Endodermal cell (in vitro differentiated cells): ENCODE measurements around the gene EZH1. TPM values are rescaled to one million over a fixed set of nuclear protein-coding genes. Genes with fewer than 3 reads are reported as not detected.

ENCODE experiments used
- DNase-seq: peaks from one replicate; pipeline ENCODE4 v3.0.0-alpha.2; 2017
- H3K27ac ChIP-seq: 2 replicates; pipeline ENCODE4 v1.5.1; 2013; ENCODE audit warnings: mild to moderate bottlenecking, low read depth, low read length, moderate library complexity
- H3K27me3 ChIP-seq: 2 replicates; pipeline ENCODE4 v1.6.1; 2013; ENCODE audit warnings: mild to moderate bottlenecking, low read length, moderate library complexity; ENCODE audit not compliant: insufficient read depth, control insufficient read depth, poor library complexity, severe bottlenecking
- H3K36me3 ChIP-seq: 2 replicates; pipeline ENCODE4 v1.7.0; 2013; ENCODE audit warnings: mild to moderate bottlenecking, low read length, moderate library complexity; ENCODE audit not compliant: control insufficient read depth, insufficient read depth
- H3K4me1 ChIP-seq: one replicate; pipeline ENCODE4 v1.7.0; 2013; ENCODE audit warnings: low read length; ENCODE audit not compliant: control insufficient read depth, insufficient read depth
- H3K4me3 ChIP-seq: 2 replicates; pipeline ENCODE4 v1.5.1; 2013; ENCODE audit warnings: mild to moderate bottlenecking, low read length, moderate library complexity
- H3K9ac ChIP-seq: 2 replicates; pipeline ENCODE4 v1.6.1; 2013; ENCODE audit warnings: mild to moderate bottlenecking, low read length, moderate library complexity; ENCODE audit not compliant: poor library complexity, severe bottlenecking; ENCODE audit errors: extremely low read depth
- H3K9me3 ChIP-seq: 2 replicates; pipeline ENCODE4 v1.6.1; 2013; ENCODE audit warnings: mild to moderate bottlenecking, low read length, moderate library complexity; ENCODE audit not compliant: control insufficient read depth
- H3K27ac Mint-ChIP-seq: 2 replicates; pipeline ENCODE4 v1.8.0; 2020; ENCODE audit warnings: mixed read lengths
- H3K27me3 Mint-ChIP-seq: 2 replicates; pipeline ENCODE4 v1.8.0; 2021; ENCODE audit warnings: mild to moderate bottlenecking, mixed read lengths; ENCODE audit not compliant: insufficient read depth
- H3K36me3 Mint-ChIP-seq: 2 replicates; pipeline ENCODE4 v1.8.0; 2020; ENCODE audit warnings: low read depth, mixed read lengths
- H3K4me1 Mint-ChIP-seq: 2 replicates; pipeline ENCODE4 v1.8.0; 2020; ENCODE audit warnings: mixed read lengths
- H3K4me3 Mint-ChIP-seq: 2 replicates; pipeline ENCODE4 v1.8.0; 2020; ENCODE audit warnings: mild to moderate bottlenecking, moderate library complexity, mixed read lengths
- H3K9me3 Mint-ChIP-seq: 2 replicates; pipeline ENCODE4 v1.8.0; 2020; ENCODE audit warnings: mild to moderate bottlenecking, mixed read lengths
- whole genome bisulfite sequencing, 2 experiments: methylation state at CpG; one replicate each; pipeline versions ENCODE4 v1.1.5 to v1.1.7; 2013; ENCODE audit warnings: missing lambda C conversion rate in 2 of 2, mixed read lengths in 1 of 2; ENCODE audit not compliant: insufficient coverage in 1 of 2, insufficient read length in 1 of 2; 5-methylcytosine and 5-hydroxymethylcytosine counted together
- total RNA-seq, 2 donors: library from RNA; stranded (reverse); fragmentation: NEBNext Ultra II Directional in 1 of 2; extraction: Animal tissue kit (Norgen Biotek cat#: 25700) in 1 of 2; gene quantifications; 2 replicates in 1 of 2; 3 replicates in 1 of 2; pipeline ENCODE4 v1.2.1, GENCODE V29; 2021
- TF ChIP-seq, protein P1 (sequence below): fragments of 200-600 bp; sonication (generic); conservative IDR thresholded peaks from 2 replicates; pipeline ENCODE4 v1.5.0; 2021; ENCODE audit warnings: antibody characterized with exemption, mild to moderate bottlenecking

Gene EZH1
- total RNA-seq, 2 donors from 2014 or later: 26.0 to 27.2 TPM

DNA sequence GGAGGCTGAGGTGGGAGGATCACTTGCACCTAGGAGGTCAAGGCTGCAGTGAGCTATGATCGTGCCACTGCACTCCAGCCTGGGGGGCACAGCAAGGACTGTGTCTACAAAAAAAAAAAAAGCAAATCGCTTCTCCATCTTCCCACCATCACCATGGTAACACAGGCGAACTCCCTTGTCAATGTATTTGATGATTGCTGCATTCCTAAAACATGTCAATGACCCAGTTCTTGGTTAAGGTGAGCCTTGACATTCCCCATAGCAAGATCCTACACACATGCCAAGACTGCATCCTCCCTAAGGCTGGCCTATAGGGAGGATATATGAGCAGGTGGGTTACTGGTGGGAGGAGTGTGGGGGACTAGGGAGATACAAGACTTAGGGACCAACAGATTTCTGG is 50.3 kb downstream of the EZH1 start:
- Mint-ChIP-seq H3K27me3 (no peaks in the 10 kb centered on the region), H3K4me3 (no peak overlapping the region), H3K27ac (no peak overlapping the region), H3K9me3 (no peaks in the 10 kb centered on the region), H3K4me1 (peaks cover 7% of the 10 kb centered on the region), H3K36me3 (peaks cover 12% of the 10 kb centered on the region)
- Histone ChIP-seq H3K27me3 (no peaks in the 10 kb centered on the region), H3K4me3 (no peak overlapping the region), H3K4me1 (peaks cover 5% of the 10 kb centered on the region), H3K9me3 (no peaks in the 10 kb centered on the region), H3K27ac (no peak overlapping the region), H3K36me3 (peaks cover 6% of the 10 kb centered on the region), H3K9ac (no peak overlapping the region)
- TF ChIP-seq, protein P1, sequence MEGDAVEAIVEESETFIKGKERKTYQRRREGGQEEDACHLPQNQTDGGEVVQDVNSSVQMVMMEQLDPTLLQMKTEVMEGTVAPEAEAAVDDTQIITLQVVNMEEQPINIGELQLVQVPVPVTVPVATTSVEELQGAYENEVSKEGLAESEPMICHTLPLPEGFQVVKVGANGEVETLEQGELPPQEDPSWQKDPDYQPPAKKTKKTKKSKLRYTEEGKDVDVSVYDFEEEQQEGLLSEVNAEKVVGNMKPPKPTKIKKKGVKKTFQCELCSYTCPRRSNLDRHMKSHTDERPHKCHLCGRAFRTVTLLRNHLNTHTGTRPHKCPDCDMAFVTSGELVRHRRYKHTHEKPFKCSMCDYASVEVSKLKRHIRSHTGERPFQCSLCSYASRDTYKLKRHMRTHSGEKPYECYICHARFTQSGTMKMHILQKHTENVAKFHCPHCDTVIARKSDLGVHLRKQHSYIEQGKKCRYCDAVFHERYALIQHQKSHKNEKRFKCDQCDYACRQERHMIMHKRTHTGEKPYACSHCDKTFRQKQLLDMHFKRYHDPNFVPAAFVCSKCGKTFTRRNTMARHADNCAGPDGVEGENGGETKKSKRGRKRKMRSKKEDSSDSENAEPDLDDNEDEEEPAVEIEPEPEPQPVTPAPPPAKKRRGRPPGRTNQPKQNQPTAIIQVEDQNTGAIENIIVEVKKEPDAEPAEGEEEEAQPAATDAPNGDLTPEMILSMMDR: no peak
- WGBS, 2 experiments: 91% methylated on average over 3 of the region's 3 CpGs; no CpG with 5 or more reads in 1 of the 2 experiments
- no peak for DNase-seq

DNA sequence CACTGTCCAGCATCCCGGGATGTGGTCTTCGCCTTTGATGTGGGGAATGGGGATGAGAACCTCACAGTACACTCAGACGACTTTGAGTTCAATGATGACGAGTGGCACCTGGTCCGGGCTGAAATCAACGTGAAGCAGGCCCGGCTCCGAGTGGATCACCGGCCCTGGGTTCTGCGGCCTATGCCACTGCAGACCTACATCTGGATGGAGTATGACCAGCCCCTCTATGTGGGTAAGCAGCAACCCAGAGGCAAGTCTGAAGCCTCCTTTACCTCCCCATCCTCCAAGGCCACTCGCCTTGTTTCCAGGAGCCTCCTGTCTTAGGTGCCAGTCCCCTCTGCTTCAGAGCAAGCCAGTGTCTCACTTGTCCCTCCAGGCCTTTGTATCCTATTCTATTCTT is 52.4 kb downstream of the EZH1 start:
- TF ChIP-seq, protein P1: no peak
- no peak overlapping the region for H3K27ac Mint-ChIP-seq
- H3K27me3 Mint-ChIP-seq: peaks cover 2% of the 10 kb centered on the region
- WGBS, 2 experiments: 92 to 93% methylated on average over 10 to 11 of the region's 11 CpGs
- no peaks in the 10 kb centered on the region for H3K4me1 Mint-ChIP-seq
- no peak overlapping the region for H3K9ac ChIP-seq
- no peaks in the 10 kb centered on the region for H3K9me3 Mint-ChIP-seq
- peaks cover 11% of the 10 kb centered on the region for H3K36me3 ChIP-seq
- no peak for DNase-seq
- H3K4me3 ChIP-seq: no peak overlapping the region
- peaks cover 14% of the 10 kb centered on the region for H3K36me3 Mint-ChIP-seq
- H3K9me3 ChIP-seq: no peaks in the 10 kb centered on the region
- H3K27ac ChIP-seq: no peak overlapping the region
- H3K4me1 ChIP-seq: no peaks in the 10 kb centered on the region
- no peak overlapping the region for H3K4me3 Mint-ChIP-seq
- no peaks in the 10 kb centered on the region for H3K27me3 ChIP-seq

DNA sequence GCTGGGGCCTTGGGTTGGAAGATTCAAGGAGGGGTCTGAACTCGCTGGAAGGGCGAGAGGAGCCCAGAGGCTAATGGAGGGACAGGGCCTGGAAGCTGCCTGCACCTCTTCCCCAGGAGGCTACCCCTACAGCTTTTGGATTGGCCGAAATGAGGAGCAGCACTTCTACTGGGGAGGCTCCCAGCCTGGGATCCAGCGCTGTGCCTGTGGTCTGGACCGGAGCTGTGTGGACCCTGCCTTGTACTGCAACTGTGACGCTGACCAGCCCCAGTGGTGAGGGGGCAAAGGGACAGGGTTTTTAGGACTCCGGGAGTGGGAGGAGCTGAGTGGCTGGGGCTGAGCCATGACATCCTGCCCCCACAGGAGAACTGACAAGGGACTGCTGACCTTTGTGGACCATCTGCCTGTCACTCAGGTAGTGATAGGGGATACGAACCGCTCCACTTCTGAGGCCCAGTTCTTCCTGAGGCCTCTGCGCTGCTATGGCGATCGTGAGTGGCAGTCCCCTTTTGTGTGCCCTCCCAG is 53.8 kb downstream of the EZH1 start:
- no peaks in the 10 kb centered on the region for H3K9me3 ChIP-seq
- H3K36me3 Mint-ChIP-seq: peaks cover 12% of the 10 kb centered on the region
- DNase-seq: no peak
- H3K4me3 Mint-ChIP-seq: no peak overlapping the region
- H3K27ac Mint-ChIP-seq: no peak overlapping the region
- no peaks in the 10 kb centered on the region for H3K4me1 ChIP-seq
- H3K4me3 ChIP-seq: no peak overlapping the region
- no peak overlapping the region for H3K27ac ChIP-seq
- no peaks in the 10 kb centered on the region for H3K9me3 Mint-ChIP-seq
- WGBS, 2 experiments: 93 to 99% methylated on average over 10 to 12 of the region's 12 CpGs
- H3K36me3 ChIP-seq: peaks cover 8% of the 10 kb centered on the region
- TF ChIP-seq, protein P1: no peak
- H3K27me3 Mint-ChIP-seq: peaks cover 2% of the 10 kb centered on the region
- H3K9ac ChIP-seq: no peak overlapping the region
- no peaks in the 10 kb centered on the region for H3K27me3 ChIP-seq
- H3K4me1 Mint-ChIP-seq: no peaks in the 10 kb centered on the region
